ENCODE results near the gene HAUS2.
A peak's percentile ranks its signal among the peaks of the same experiment; 100 is the strongest.
"Not testable (repeated sequence)": the region's sequence is repeated elsewhere in the genome, so short reads cannot be mapped to it uniquely, and the experiment has no call there.

The HAUS2 gene

DNA sequence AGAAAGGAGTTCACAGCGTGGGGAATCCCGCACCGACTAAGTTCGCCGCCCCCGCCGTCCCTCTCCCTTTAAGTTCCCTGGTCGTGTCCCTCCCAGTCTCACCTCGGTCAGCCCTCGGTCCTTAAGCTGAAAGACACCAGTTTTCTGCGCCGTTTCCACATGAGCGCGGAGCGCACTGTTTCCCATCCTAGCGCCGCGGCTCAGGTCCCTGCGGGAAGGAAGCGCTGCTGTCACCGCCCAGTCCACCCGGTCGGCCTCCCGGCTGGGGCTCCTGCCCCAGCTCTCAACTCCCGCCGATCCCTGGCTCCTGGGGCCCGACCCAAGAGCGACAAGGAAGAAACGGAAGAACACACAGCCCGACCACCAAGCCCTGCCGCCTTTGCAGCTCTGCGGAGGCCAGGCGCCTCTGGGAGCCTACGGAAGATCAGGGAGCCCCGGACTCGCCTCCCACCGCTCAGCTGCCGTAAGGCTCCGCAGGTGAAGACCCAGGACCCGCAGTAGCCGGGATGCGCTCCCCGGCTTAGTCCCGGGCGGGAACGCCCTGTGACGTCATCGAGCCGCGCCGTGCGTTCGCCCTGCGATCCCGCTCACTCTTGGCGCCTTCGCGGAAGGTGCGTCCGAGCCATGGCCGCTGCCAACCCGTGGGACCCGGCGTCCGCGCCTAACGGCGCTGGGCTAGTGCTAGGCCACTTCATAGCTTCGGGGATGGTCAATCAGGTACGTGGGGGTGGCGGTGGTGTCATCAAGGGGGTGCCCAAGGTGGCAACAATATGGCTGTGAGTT is at the start of gene HAUS2, which contains the start of gene LRRC57:
HAUS2 (plus strand) TSS at position 590 of the 783 bp plus-strand sequence; CDS start at position 625, 35 bp downstream.
LRRC57 (minus strand) TSS at position 545 of the 783 bp plus-strand sequence; CDS start at position 186, 359 bp downstream.
- no peak for FAIRE-seq

DNA sequence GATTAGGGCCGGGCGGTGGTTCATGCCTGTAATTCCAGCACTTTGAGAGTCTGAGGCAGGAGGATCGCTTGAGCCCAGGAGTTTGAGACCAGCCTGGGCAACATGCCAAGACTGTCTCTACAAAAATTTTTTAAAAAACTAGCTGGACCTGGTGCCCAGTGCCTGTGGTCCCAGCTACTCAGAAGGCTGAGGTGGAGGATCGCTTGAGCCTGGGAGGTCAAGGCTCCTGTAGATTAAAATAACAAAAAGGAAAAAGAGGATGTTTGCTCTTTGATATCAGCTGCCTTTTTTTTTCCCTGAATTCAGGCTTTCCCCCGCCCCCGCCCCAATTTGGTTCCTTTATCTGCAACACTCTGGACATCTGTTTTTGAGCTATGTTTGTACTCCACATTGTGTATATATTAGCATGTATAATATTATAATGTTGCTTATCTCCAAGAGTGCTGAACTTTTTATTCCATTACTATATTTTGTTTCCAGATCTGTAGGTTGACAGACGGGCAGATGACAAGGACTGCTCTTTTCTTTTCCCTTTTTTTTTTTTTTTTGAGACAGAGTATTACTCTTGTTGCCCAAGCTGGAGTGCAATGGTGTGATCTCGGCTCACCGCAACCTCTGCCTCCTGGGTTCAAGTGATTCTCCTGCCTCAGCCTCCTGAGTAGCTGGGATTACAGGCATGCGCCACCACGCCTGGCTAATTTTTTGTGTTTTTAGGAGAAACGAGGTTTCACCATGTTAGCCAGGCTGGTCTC is 48.6 kb upstream of the HAUS2 start:
- FAIRE-seq: no peak

DNA sequence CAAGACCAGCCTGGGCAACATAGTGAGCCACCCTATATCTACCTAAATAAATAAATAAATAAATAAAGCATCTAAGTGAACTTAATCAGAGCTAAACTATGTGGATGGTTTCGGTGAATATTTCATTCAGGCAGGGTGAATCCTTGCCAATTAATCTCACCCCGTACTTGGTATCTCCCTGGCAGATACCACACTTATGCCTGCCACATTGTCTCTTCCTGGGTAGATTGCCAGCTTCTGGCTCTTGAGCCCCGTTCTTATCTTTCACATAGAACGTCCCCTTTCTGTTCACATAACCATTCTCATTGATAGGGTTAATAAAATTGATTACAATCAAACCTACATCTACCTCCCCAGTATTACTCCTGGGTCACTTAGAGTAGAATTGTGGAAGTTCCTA is 46.2 kb upstream of the HAUS2 start:
- FAIRE-seq: no peak

DNA sequence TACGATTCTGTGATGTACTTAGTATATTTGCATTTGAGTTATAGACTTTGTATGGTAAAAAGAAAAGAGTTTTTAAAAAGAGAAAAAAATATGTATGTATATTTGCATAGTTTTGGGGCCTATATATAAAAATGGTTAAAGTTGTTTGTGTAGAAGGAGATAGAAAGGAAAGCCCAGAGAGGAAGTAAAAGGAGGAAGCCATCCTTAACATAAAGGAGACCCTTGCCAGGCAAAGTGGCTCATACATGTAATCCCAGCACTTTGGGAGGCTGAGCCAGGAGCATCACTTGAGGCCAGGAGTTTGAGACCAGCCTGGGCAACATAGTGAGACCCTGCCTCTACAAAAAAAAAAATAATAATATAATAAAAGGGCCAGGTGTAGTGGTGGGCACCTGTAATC is 44.8 kb upstream of the HAUS2 start:
- no peak for FAIRE-seq

DNA sequence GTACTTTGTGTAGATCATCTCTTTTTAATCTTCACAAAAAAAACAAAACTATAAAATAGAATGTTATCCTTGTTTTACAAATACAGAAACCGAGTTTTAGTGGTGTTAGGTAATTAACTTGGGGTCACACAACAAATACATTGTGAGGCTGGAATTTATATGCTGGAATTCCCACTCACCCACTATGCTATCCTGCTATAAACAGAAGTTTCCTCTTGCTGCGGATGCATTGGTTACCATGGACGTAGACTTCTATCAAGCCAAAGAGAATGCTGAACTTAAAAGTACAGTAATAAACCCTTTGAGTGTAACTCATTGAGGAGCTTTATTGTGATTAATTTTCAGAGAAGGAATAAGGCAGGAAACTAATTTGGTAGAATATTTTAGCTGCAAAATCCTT is 44.0 kb upstream of the HAUS2 start:
- FAIRE-seq: no peak

DNA sequence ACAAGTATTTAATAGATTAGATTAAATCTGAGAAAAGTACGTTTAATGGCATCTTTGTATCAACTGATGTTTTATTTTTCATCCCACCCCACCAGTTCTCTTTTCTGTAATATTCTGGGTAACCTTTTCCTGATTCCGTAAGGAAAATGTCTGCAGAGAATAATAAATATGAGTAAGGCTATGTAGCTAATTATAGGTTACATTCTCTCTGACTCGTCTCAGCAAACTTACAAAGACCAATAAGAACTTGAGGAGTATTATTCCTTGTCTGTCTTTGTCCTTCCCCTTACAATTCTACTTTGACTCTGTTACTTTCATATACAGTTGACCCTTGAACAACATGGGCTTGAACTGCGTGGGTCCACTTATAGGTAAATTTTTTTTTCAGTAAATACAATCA is 41.1 kb upstream of the HAUS2 start:
- FAIRE-seq: no peak

DNA sequence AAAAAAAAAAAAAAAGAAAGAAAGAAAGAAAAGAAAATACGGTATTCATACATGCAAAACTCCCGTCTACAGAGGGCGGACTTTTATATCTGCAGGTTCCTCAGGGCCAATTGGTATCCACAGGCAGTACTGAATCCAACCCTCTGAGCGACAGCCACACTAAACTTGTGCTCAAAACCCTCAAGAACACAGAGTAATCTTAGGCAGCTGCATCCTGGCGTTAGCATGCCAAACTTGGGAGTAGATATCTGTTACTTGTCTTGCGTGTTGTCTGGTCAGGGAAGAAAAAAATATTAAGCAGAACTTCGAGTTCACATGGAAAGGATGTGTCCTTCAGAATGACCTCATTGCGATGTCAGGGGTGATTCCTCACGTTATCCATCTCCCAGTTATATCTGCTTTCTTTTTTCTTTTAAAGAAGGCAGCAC is 40.4 kb upstream of the HAUS2 start:
- no peak for FAIRE-seq

DNA sequence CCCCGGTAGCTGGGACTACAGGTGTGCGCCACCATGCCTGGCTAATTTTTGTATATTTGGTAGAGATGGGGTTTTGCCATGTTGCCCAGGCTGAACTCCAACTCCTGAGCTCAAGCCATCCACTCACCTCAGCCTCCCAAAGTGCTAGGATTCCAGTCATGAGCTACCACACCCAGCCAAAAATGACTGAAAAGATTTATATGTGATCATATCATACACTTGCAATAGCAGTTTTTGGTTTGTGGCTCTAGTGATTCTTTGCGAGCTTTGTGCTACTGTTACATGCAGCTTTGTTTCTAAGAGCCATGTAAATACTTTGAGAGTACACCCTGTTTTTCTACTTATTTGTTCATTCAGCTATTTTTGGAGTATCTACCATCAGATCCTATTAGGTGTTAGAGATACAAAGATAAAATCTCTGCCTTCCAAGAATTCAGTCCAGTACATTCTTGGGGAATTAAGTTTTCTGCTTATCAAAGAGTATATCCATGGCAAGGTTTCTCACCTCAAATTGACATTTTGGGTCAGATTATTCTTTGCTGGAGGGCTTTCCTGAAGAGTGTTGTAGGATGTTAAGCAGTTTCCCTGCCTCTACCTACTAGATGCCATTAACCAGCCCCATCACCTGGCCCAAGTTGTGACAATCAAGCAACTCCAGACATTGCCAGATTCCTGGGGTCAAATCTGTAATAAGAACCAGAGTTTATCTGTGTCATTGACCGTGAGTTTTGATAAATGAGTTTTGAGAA is 38.2 kb upstream of the HAUS2 start:
- FAIRE-seq: no peak

DNA sequence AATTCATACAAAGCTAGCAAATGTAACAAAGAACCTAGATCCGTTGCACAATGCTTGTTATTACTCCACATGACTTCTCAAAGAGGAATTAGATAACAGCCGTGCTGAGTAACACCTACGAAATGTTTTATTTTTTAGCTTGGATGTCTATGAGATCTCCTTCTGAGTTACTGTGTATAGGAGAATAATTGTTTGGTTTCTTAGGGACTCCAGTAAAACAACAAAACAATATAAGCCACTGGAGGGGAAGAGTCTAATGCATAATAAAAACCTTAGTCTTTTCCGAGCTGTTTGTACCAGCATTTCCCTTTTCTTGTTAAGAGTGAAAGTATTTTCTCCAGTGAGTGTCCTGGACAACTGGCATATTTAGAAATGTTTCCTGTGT is 37.6 kb upstream of the HAUS2 start:
- FAIRE-seq: peak; percentile 4

DNA sequence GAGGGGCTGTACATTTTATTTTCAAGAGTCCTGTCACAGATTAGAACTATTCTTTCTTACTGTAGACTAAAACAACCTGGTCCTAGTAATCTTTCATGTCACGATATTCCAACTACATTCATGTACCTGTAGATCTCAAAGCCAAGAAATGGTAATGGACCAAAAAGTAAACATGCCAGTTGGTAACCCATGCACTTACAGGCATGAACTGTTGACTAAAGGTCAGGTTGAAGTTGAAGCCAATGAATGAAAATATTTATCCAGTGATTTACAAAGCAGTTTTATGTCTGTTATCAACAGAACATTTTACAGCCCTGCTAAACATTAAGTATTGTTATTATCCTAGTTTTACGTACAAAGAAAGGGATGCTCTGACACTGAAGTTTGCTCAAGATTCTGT is 25.3 kb upstream of the HAUS2 start:
- FAIRE-seq: no peak

DNA sequence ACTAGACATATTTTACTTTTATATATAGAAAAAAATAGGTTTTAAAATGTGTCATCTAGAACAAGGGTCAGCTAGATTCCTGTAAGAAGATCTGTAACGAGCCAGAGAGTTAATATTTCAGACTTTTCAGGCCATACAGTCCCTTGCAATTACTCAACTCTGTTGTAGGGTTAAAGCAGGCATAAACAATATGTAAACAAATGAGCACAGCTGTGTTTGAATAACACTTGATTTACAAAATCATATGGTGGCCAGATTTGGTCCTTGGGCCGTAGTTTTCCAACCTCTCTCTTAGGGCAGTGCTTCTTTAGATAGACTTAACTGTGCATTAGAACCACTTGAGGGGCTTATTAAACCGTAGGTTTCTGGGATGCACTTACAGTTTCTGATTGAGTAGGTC is 19.7 kb upstream of the HAUS2 start:
- peak; percentile 79 for FAIRE-seq

DNA sequence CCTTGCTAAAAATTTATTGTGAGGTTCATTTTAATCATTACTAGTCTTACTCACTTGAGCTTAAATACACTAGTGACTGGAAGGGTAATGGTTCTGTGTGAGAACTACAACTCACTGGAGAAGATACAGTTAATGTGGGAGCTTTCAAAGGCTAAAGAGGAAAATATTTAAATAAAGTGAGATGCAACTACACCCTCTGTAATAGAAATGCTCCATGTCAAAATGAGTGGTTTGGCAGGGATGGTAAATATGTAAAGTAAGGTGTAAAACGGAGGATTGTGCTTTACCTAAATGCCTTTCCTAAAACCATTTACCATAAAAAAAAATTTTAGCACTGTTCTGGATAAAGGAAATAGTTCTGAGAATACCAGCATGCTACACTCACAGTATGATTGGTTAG is 15.4 kb upstream of the HAUS2 start:
- no peak for FAIRE-seq

DNA sequence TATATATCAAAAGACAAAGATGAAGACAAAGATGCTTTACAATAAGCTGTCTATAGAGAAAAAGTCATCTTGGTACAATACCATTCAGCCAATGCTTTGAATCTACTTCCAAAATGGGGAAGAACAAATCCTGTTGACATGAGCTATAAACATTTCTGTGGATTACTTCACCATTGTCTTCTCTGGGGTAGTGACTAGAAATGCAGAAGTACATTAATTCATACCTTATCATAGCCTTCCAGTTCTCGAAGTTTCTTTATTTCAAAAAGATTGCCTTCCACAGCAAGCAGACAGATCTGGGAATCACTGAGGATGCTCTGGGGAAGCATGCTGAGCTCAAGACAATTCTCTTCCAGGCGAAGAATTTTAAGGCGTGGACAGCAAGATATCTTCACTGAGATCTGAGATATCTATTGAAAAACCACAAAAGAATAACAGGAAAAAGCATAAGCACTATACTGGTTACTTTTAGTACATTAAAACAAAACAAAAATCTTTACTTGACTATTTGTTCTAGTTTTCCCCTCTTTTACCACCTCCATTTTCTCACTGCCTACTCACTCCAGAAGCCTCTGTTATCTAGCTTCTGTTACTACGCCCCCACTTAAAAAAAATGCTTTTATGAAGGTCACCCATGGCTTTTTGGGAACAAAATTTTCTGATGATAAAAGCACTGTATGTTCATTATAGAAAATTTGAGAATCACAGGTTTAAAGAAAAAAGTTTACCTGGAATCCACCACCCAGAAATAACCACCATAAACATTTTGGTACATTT is 3.6 kb upstream of the HAUS2 start:
- no peak for FAIRE-seq

DNA sequence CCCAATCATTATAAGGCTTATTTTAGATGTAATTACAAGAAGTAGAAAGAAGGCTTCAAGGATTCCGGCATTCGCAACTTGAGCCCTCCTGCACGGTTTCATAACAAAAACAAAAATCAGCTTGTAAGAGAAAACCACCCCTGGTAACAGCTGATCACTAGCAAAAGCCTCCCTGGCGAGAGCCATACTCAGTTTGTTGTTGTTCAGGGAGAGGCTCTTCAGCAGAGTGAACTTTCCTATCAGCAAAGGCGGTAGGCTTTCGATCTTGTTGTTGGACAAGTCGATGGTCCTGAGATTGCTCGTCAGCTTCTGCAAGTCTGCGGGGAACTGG is 755 bp upstream of the HAUS2 start:
- FAIRE-seq: no peak

DNA sequence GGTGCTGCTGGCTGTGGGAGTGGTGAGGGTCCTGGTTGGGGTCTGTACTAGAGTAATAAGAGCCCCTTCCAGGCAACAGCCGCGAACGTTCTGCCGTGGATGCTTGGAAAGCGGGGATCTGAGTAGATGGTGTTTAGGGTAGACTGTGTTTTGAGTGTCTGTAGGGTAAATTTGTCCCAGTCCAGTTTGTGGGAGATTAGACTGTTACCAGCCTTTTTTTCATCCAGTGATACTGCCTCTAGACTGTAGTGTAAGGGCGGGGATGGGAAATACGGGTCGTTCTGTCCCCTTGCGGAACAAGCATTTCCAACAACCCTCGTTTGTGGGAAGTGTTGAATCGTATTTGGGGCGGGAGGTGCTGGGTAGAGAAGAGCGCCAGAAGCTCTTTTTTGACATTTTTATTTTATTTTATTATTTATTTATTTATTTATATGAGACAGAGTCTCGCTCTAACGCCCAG is 424 bp downstream of the HAUS2 start:
- FAIRE-seq: no peak

DNA sequence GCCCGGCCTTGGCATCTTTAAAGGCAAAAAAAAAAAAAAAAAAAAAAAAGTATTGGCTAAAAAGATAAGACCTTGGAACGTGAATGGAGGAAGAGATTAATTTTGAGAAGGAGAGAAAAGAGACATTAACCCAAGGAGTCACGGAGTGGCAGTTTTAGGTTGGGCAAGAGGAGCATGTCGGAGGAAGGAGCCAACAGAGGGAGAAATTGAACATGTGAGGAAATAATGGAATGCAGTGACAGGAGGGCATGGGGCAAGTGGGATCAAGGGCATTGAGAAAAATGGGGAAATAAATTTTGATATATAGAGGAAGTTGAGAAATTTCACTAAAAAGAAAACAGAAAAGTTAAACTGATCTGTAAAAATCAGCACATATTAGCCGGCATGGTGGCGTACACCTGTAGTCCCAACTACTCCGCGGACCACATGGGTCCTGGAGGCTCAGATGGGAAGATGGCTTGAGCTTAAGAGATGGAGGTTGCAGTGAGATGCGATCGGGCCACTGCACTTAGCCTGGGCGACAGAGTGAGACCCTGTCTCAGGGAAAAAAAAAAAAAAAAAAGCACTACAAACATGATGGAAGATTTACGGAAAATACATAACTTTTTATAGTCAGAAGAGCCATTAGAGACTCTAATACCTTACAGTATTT is 1.2 kb downstream of the HAUS2 start:
- no peak for FAIRE-seq

DNA sequence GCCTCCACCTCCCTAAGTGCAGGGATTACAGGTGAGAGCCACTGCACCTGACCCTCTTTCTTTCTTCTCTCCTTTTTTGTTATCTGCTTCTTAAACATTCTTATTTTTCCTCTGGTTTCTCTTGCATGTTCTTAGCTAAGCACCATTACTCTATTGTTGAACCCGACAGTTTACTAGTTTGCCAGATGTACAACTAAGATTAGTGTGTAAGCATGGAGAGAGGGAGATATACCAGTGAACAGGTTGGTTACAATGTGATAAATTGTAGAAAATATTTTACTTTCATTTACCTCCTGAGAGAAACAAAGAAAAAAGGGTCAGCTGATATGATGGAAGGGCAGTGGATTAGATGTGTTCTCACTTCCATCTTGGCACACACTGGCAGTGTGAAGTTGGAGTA is 4.9 kb downstream of the HAUS2 start:
- no peak for FAIRE-seq

DNA sequence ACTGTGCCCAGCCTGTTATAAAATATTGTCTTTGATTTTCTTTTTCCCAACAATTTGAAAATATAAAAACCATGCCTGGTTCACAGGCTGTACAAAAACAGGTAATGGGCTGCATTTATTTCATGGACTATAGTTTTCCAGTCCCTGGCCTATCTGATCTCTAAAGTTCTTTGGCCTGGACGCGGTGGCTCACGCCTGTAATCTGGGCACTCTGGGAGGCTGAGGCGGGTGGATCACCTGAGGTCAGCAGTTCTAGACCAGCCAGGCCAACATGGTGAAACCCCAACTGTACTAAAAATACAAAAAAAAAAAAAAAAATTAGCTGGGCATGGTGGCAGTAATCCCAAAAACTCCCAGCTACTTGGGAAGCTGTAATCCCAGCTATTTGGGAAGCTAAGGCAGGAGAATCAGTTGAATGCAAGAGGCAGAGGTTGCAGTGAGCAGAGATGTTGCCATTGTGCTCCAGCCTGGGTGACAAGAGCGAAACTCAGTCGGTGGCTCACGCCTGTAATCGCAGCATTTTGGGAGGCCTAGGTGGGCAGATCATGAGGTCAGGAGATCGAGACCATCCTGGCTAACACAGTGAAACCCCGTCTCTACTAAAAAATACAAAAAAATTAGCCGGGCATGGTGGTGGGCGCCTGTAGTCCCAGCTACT is 8.0 kb downstream of the HAUS2 start:
- FAIRE-seq: not testable (repeated sequence)

DNA sequence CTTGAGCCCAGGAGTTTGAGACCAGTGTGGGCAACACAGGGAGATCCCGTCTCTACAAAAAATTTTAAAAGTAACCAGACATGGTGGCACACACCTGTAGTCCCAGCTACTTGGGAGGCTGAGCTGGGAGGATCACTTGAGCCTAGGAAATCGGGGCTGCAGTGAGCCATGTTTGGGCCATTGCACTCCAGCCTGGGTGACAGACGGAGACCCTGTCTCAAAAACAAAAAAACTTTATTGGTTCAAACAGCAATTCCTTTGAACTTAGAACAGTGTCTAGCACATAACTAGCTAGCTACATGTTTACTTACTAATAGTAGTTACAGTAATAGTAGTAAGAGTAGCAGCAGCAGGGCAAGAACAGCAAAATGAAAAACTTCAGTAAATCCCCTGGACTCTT is 10.1 kb downstream of the HAUS2 start:
- no peak for FAIRE-seq

DNA sequence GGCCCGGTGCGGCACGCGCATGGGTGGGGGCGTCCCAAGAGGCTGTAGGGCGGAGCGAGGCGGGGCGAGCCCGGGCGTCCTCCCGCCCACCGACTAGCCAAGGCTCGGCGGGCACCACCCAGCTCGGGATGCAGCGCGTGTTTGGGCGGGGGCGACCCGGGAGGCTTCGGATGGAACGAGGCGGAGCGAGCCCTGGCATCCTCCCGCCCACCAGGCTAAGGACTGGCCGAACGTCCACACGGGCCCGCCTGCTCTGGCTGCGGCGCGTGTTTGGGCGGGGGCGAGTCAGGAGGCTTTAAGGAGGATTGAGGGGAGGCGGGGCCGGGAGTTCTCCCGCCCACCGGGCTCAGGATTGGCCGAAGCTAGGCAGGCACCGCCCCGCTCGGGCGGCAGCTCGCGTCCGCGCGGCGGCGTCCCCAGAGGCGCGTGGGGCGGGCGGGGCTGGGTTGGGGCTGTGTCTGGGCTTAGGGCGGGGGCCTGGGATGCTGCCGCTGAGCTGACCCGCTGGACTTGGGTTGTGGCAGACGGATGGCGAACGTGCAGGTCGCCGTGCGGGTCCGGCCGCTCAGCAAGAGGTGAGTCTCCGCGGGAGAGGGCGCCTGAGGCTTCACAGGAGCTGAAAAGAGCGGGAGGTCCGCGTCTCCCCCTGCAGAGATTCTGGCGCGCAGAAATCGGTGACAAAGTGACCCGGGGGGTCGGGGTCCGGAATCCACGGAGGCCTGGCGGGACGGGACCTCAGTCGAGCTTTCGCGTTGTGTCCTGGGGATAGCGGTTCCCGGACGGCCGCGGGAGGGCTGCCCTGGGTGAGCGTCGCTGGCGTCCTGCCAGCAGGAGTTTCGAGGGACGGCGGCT is 26.8 kb downstream of the HAUS2 start, which contains the start of gene STARD9:
STARD9 (plus strand) TSS at position 419 of the 852 bp plus-strand sequence; CDS start at position 529, 110 bp downstream.
- FAIRE-seq: no peak
